Right lobe of liver (tissue), 6 donors: Measurements from ENCODE around the gene KRT71. TPM values are rescaled to one million over a fixed set of nuclear protein-coding genes. Genes with fewer than 3 reads are reported as not detected.

ENCODE experiments used
- ATAC-seq, 4 donors: fragments of 200-7000 bp; cut with Tn5 transposase; one replicate each; pipeline ENCODE4 v1.9.1; 2020; ENCODE audit warnings: mild to moderate bottlenecking in 4 of 4, moderate library complexity in 4 of 4
- DNase-seq, 3 donors: peaks; one replicate each; pipeline ENCODE4 v3.0.0-alpha.2; 2020
- H3K27ac ChIP-seq, 3 donors: fragments of 200-600 bp; one replicate each; pipeline ENCODE4 v1.8.0; 2022
- H3K27me3 ChIP-seq, 2 donors: fragments of 200-600 bp; one replicate each; pipeline ENCODE4 v1.8.0; 2022
- H3K36me3 ChIP-seq, 4 donors: fragments of 200-600 bp; sonication (generic) in 1 of 4; one replicate each; pipeline versions ENCODE4 v1.5.1 to v1.8.0; 2017 to 2022; ENCODE audit warnings: control low read depth in 1 of 4
- H3K4me1 ChIP-seq, 4 donors: fragments of 200-600 bp; sonication (generic) in 1 of 4; one replicate each; pipeline versions ENCODE4 v1.5.1 to v1.8.0; 2017 to 2022; ENCODE audit warnings: control low read depth in 1 of 4
- H3K4me3 ChIP-seq, 3 donors: fragments of 200-600 bp; one replicate each; pipeline ENCODE4 v1.8.0; 2022
- H3K9me3 ChIP-seq, 4 donors: fragments of 200-600 bp; sonication (generic) in 1 of 4; one replicate each; pipeline versions ENCODE4 v1.5.1 to v1.8.0; 2017 to 2022; ENCODE audit warnings: control low read depth in 1 of 4
- CTCF ChIP-seq, 4 donors: fragments of 200-600 bp in 3 of 4; fragments of 450-650 bp in 1 of 4; IDR thresholded peaks; one replicate each; pipeline versions ENCODE4 v1.5.1 to v1.8.0; 2016 to 2022; ENCODE audit warnings: antibody characterized with exemption in 4 of 4, mild to moderate bottlenecking in 2 of 4
- POLR2A ChIP-seq: fragments of 450-650 bp; IDR thresholded peaks from one replicate; pipeline ENCODE4 v1.6.1; 2017; ENCODE audit warnings: antibody characterized with exemption, mild to moderate bottlenecking
- WGBS: methylation state at CpG from one replicate; pipeline ENCODE4 v1.1.6; 2018; ENCODE audit warnings: low coverage, low lambda C conversion rate; ENCODE audit not compliant: insufficient coverage; ENCODE audit errors: missing lambda C conversion rate; 5-methylcytosine and 5-hydroxymethylcytosine counted together
- intact Hi-C, 2 donors: fragments of 100-400 bp; cut with DNase I; formaldehyde crosslinking; loops; one replicate each; pipeline versions ENCODE4 v1.11.2 to v1.14.1; 2022
- total RNA-seq, 6 experiments: library from RNA; depleted of rRNA in 2 of 6; stranded (reverse); fragments of >200 nt in 2 of 6; fragmentation: NEBNext Ultra II Directional in 3 of 6; extraction: Animal tissue kit (Norgen Biotek cat#: 25700) in 3 of 6; gene quantifications; one replicate each; pipeline versions ENCODE4 v1.1.0 to v1.2.4, GENCODE V29; 2016 to 2023
- donor health status: DM: no; HTN: yes; CAD: no.
- donor health status: DM: no; HTN: no; CAD: no.
- donor health status: DM: no; HTN: no; CAD: no.
- donor health status: DM: no; HTN: yes; CAD: no.
- donor health status: DM: no; HTN: yes; CAD: no.

The KRT71 gene
- total RNA-seq, 6 experiments from 2014 or later = not detected

GRCh38 chr12:52517888-52518287, 35.1 kb downstream of the KRT71 start:
- Histone ChIP-seq H3K27me3 (no peaks in the 10 kb centered on the region), H3K27ac (no peak overlapping the region), H3K4me1 (no peaks in the 10 kb centered on the region), H3K4me3 (no peak overlapping the region), H3K9me3 (no peaks in the 10 kb centered on the region), H3K36me3 (no peaks in the 10 kb centered on the region)
- intact Hi-C loops = no loop called here
- ATAC-seq = no peak
- TF ChIP-seq POLR2A (no peak), CTCF (IDR thresholded peaks at IDR 0.05) (no peak)
- WGBS = 78% methylated on average over 5 of the region's 5 CpGs
- DNase-seq = no peak

- TF ChIP-seq CTCF (IDR thresholded peaks at IDR 0.05) = no peak
- no peak for TF ChIP-seq POLR2A
- no peaks in the 10 kb centered on the region for H3K36me3 ChIP-seq
- no peak overlapping the region for H3K4me3 ChIP-seq
- ATAC-seq (no peak), DNase-seq (no peak)
- intact Hi-C loops = no loop called here
- no peak overlapping the region for H3K27ac ChIP-seq
- H3K4me1 ChIP-seq = no peaks in the 10 kb centered on the region
- no peaks in the 10 kb centered on the region for H3K9me3 ChIP-seq
- WGBS = 72% methylated on average over 7 of the region's 14 CpGs
- H3K27me3 ChIP-seq = no peaks in the 10 kb centered on the region
These were observed 35.7 kb downstream of the KRT71 start for GRCh38 chr12:52517005-52517835.

GRCh38 chr12:52515927-52516831, 36.8 kb downstream of the KRT71 start:
- H3K4me3 ChIP-seq = no peak overlapping the region
- TF ChIP-seq POLR2A (no peak), CTCF (IDR thresholded peaks at IDR 0.05) (no peak)
- DNase-seq = no peak
- no peak overlapping the region for H3K27ac ChIP-seq
- WGBS = 64% methylated on average over 5 of the region's 15 CpGs
- H3K27me3 ChIP-seq = no peaks in the 10 kb centered on the region
- intact Hi-C loops = no loop called here
- no peaks in the 10 kb centered on the region for H3K36me3 ChIP-seq
- no peaks in the 10 kb centered on the region for H3K4me1 ChIP-seq
- ATAC-seq = peak in 1 of 4 donors; percentile 61
- no peaks in the 10 kb centered on the region for H3K9me3 ChIP-seq

GRCh38 chr12:52515319-52515646, 37.7 kb downstream of the KRT71 start:
- Histone ChIP-seq H3K9me3 (no peaks in the 10 kb centered on the region), H3K4me3 (no peak overlapping the region), H3K4me1 (no peaks in the 10 kb centered on the region), H3K27me3 (no peaks in the 10 kb centered on the region), H3K36me3 (no peaks in the 10 kb centered on the region), H3K27ac (no peak overlapping the region)
- ATAC-seq (no peak), DNase-seq (no peak)
- 100% methylated on average over 1 of the region's 1 CpG for WGBS
- TF ChIP-seq POLR2A (no peak), CTCF (IDR thresholded peaks at IDR 0.05) (no peak)
- intact Hi-C loops = no loop called here
